Thyroid gland (tissue), 4 donors: ENCODE data around the gene FNDC3B.

Source experiments
- POLR2A ChIP-seq, 2 donors: fragments of 450-650 bp; IDR thresholded peaks; one replicate each; pipeline ENCODE4 v1.6.1; 2017; ENCODE audit warnings: antibody characterized with exemption in 2 of 2, mild to moderate bottlenecking in 2 of 2, moderate library complexity in 1 of 2
- TF ChIP-seq, protein P1 (sequence below), 6 experiments: fragments of 200-600 bp in 3 of 6; fragments of 450-650 bp in 3 of 6; sonication (generic) in 3 of 6; IDR thresholded peaks; one replicate each; pipeline ENCODE4 v1.5.1; 2016 to 2019; ENCODE audit warnings: antibody characterized with exemption in 6 of 6, mild to moderate bottlenecking in 2 of 6, inconsistent platforms in 1 of 6, moderate library complexity in 1 of 6

- TF ChIP-seq, protein P1, sequence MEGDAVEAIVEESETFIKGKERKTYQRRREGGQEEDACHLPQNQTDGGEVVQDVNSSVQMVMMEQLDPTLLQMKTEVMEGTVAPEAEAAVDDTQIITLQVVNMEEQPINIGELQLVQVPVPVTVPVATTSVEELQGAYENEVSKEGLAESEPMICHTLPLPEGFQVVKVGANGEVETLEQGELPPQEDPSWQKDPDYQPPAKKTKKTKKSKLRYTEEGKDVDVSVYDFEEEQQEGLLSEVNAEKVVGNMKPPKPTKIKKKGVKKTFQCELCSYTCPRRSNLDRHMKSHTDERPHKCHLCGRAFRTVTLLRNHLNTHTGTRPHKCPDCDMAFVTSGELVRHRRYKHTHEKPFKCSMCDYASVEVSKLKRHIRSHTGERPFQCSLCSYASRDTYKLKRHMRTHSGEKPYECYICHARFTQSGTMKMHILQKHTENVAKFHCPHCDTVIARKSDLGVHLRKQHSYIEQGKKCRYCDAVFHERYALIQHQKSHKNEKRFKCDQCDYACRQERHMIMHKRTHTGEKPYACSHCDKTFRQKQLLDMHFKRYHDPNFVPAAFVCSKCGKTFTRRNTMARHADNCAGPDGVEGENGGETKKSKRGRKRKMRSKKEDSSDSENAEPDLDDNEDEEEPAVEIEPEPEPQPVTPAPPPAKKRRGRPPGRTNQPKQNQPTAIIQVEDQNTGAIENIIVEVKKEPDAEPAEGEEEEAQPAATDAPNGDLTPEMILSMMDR (IDR thresholded peaks at IDR 0.05), result no peak
- TF ChIP-seq POLR2A (IDR thresholded peaks at IDR 0.05), result no peak
These were observed 85.7 kb downstream of the FNDC3B start for GRCh38 chr3:172125053-172125452.
